ENCODE measurements around the gene FOXP1.
A peak's percentile ranks its signal among the peaks of the same experiment; 100 is the strongest.

GRCh38 chr3:71423151-71423906 is 160.2 kb downstream of the FOXP1 start:
- TF ChIP-seq CTCF (IDR thresholded peaks at IDR 0.05) (no peak), EP300 (IDR thresholded peaks at IDR 0.05) (no peak), POLR2A (IDR thresholded peaks at IDR 0.05) (no peak), POLR2AphosphoS5 (IDR thresholded peaks at IDR 0.05) (peak in 1 of 3 donors; percentile 56)
